Measurements from ENCODE around the gene BCL2L12.

Gene BCL2L12

GRCh38 chr19:49651820-49652550 is 13.7 kb upstream of the BCL2L12 start:
- H3K4me1 ChIP-seq: no peaks in the 10 kb centered on the region
- H3K4me3 ChIP-seq (ENCODE audit: low read depth, low read length): no peak overlapping the region
- no peak for DNase-seq
- no peak for TF ChIP-seq CTCF (IDR thresholded peaks at IDR 0.05; ENCODE audit: low read depth, low read length)
- peaks cover 70% of the 10 kb centered on the region for H3K36me3 ChIP-seq
- no peaks in the 10 kb centered on the region for H3K27me3 ChIP-seq
- H3K9me3 ChIP-seq: no peaks in the 10 kb centered on the region

- H3K9me3 ChIP-seq: no peaks in the 10 kb centered on the region
- H3K4me1 ChIP-seq: no peaks in the 10 kb centered on the region
- no peak overlapping the region for H3K4me3 ChIP-seq (ENCODE audit: low read depth, low read length)
- peaks cover 69% of the 10 kb centered on the region for H3K36me3 ChIP-seq
- TF ChIP-seq CTCF (IDR thresholded peaks at IDR 0.05; ENCODE audit: low read depth, low read length): no peak
- no peaks in the 10 kb centered on the region for H3K27me3 ChIP-seq
- DNase-seq: no peak
These were observed 12.9 kb upstream of the BCL2L12 start for GRCh38 chr19:49652551-49653465.

DNA sequence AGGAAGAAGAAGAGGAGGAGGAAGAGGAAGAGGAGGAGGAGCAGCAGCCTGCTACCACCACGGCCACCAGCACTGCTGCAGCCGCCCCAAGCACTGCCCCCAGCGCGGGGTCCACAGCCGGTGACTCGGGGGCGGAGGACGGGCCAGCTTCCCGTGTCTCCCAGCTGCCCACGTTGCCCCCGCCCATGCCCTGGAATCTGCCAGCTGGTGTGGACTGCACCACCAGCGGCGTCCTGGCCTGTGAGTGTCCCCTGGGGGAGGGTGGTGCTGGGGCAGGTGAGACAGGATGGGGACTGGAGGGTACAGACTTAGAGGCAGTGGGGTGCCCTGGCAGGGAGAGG is 12.3 kb upstream of the BCL2L12 start:
- Histone ChIP-seq H3K4me1 (no peaks in the 10 kb centered on the region), H3K4me3 (ENCODE audit: low read depth, low read length) (no peak overlapping the region), H3K36me3 (peaks cover 75% of the 10 kb centered on the region), H3K9me3 (no peaks in the 10 kb centered on the region), H3K27me3 (no peaks in the 10 kb centered on the region)
- TF ChIP-seq CTCF (IDR thresholded peaks at IDR 0.05; ENCODE audit: low read depth, low read length): no peak
- no peak for DNase-seq

- no peaks in the 10 kb centered on the region for H3K27me3 ChIP-seq
- TF ChIP-seq CTCF (IDR thresholded peaks at IDR 0.05; ENCODE audit: low read depth, low read length): no peak
- no peaks in the 10 kb centered on the region for H3K4me1 ChIP-seq
- DNase-seq: no peak
- no peaks in the 10 kb centered on the region for H3K9me3 ChIP-seq
- peaks cover 80% of the 10 kb centered on the region for H3K36me3 ChIP-seq
- H3K4me3 ChIP-seq (ENCODE audit: low read depth, low read length): no peak overlapping the region
These were observed 11.2 kb upstream of the BCL2L12 start for GRCh38 chr19:49654581-49654980.

GRCh38 chr19:49655570-49656455 is 9.9 kb upstream of the BCL2L12 start:
- TF ChIP-seq CTCF (IDR thresholded peaks at IDR 0.05; ENCODE audit: low read depth, low read length): no peak
- Histone ChIP-seq H3K27me3 (no peaks in the 10 kb centered on the region), H3K4me1 (no peaks in the 10 kb centered on the region), H3K36me3 (peaks cover 75% of the 10 kb centered on the region), H3K9me3 (no peaks in the 10 kb centered on the region), H3K4me3 (ENCODE audit: low read depth, low read length) (no peak overlapping the region)
- DNase-seq: no peak
